Measurements from ENCODE around the gene CHRNA7.

Gene CHRNA7

GRCh38 chr15:32105258-32106241 is 75.2 kb downstream of the CHRNA7 start:
- TF ChIP-seq CTCF (IDR thresholded peaks at IDR 0.05; ENCODE audit: low read depth, low read length, missing control alignments): no peak
- H3K4me3 ChIP-seq (ENCODE audit: low read depth, low read length): no peak overlapping the region
- no peak for DNase-seq (ENCODE audit: low read depth)
- in situ Hi-C loops (cut with HindIII; ENCODE audit: low sequenced_read_pairs): no loop called here

- in situ Hi-C loops (cut with HindIII; ENCODE audit: low sequenced_read_pairs): no loop called here
- no peak overlapping the region for H3K4me3 ChIP-seq (ENCODE audit: low read depth, low read length)
- TF ChIP-seq CTCF (IDR thresholded peaks at IDR 0.05; ENCODE audit: low read depth, low read length, missing control alignments): no peak
- no peak for DNase-seq (ENCODE audit: low read depth)
Observed at GRCh38 chr15:32106401-32107381, 76.4 kb downstream of the CHRNA7 start.

- in situ Hi-C loops (cut with HindIII; ENCODE audit: low sequenced_read_pairs): no loop called here
- no peak overlapping the region for H3K4me3 ChIP-seq (ENCODE audit: low read depth, low read length)
- TF ChIP-seq CTCF (IDR thresholded peaks at IDR 0.05; ENCODE audit: low read depth, low read length, missing control alignments): no peak
- DNase-seq (ENCODE audit: low read depth): no peak
Observed at GRCh38 chr15:32107477-32108080, 77.3 kb downstream of the CHRNA7 start.

- no peak for TF ChIP-seq CTCF (IDR thresholded peaks at IDR 0.05; ENCODE audit: low read depth, low read length, missing control alignments)
- in situ Hi-C loops (cut with HindIII; ENCODE audit: low sequenced_read_pairs): no loop called here
- DNase-seq (ENCODE audit: low read depth): no peak
- no peak overlapping the region for H3K4me3 ChIP-seq (ENCODE audit: low read depth, low read length)
Observed at GRCh38 chr15:32108661-32109060, 78.3 kb downstream of the CHRNA7 start.

- no peak for DNase-seq (ENCODE audit: low read depth)
Observed at GRCh38 chr15:32112101-32112500, 81.8 kb downstream of the CHRNA7 start.

More at GRCh38 chr15:32112101-32112500, 81.8 kb downstream of the CHRNA7 start:
- H3K4me3 ChIP-seq (ENCODE audit: low read depth, low read length): no peak overlapping the region
- in situ Hi-C loops (cut with HindIII; ENCODE audit: low sequenced_read_pairs): no loop called here
- TF ChIP-seq CTCF (IDR thresholded peaks at IDR 0.05; ENCODE audit: low read depth, low read length, missing control alignments): no peak

Data from astrocyte of the cerebellum (primary cell).